Fibroblast of skin of back (primary cell): ENCODE measurements around the gene TLN1.

Experiments used
- DNase-seq: peaks from one replicate; pipeline ENCODE4 v3.0.0-alpha.2; 2013

Gene TLN1

DNA sequence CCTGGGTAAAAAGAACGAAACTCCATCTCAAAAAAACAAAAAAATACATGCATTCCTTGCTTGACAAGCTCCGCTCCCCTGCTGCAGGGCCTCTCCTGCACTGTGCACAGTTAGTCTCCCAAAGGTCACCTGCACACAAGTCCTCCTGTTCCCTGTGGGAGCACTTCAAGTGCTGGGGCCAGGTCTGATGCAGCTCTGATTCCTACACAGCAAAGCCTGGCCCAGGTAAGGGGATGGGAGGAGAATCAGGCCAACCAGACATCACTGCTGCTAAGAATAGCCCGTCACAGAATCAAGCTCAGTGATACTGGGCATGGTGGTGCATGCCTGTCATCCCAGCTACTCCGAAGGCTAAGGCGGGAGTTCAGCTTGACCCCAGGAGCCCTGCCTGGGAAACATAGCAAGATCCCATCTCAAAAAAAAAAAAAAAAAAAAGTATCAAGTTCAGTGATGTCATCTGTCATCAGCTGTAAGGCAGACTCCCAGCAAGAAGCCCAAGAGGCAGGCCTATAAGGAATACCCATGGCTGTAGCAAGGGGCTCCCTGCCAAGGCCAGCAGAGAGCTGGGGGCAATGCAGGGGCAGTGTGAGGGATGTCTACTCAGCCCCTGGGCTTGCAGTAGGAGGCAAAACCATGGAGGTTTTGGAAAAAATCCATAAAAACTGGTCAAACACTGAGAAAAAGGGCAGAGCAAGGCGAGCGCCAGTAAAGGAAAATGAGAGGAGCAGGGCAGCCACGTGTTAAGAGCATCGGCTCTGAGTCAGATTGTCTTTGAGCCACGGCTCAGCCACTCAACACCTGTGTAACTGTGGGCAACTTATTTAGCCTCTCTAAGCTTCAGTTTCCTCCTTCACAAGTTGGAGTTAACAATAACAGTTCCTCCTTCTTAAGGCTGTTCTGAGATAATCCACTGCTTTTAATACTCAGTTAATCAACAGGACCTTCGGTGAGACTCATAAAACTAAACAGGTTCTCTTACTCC is 45.5 kb downstream of the TLN1 start:
- peak; percentile 58 for DNase-seq

DNA sequence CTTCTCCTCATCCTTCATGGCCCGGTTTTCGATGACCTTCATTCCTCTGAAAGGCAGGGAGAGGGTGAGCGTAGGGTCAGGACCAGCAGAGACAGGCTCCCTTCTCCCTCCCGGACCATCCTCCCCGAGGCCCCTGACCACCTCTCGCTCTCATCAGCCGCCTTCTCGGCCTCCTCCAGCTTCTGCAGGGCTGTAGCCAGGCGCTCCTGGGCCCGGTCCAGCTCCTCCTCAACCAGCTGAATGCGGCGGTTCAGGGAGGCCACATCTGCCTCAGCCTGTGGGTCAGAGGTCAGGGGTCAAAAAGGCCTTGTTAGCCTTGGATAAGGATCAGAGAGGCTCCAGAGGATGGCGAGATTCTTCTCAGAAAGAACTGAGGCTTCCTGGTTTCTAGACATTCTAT is 46.5 kb downstream of the TLN1 start:
- DNase-seq = no peak

DNA sequence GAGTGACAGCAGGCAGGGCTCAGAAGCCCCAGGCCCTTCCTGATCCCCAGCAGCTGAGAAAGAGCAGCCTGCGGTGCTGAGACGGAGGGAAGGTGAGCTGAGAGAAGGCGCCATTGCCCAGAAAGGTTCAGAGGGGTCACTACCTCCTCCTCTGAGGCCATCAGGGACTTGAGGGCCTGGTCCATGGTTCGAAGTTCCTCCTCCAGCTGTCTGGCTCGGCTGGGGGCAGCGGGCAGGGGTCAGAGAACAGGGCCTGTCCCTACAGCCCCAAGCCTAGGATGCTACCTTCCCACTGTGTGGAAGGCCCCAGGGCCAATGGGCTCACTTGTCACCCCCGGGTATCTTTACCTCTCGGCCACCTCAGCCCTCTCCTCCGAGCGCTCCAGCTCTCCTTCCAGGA is 47.1 kb downstream of the TLN1 start:
- no peak for DNase-seq

DNA sequence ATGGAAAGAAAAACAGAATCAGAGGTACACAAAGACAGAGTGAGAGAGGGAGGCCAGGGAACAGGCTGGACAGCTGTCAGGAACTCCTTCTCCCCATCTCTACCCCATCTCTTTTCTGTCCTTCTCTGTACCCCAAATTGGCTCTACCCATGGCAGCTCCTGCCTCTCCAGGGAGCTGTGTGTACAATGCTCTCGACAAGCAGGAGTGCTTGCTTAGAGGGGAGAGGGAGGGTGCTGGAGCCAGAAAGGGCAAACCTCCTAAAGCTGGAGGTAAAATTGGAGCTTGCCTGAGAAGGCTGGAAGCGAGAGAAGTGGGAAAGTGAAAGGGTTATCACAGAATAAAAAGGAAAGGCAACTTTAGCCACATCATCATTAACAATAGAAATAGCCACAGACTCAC is 48.7 kb downstream of the TLN1 start:
- DNase-seq = no peak

DNA sequence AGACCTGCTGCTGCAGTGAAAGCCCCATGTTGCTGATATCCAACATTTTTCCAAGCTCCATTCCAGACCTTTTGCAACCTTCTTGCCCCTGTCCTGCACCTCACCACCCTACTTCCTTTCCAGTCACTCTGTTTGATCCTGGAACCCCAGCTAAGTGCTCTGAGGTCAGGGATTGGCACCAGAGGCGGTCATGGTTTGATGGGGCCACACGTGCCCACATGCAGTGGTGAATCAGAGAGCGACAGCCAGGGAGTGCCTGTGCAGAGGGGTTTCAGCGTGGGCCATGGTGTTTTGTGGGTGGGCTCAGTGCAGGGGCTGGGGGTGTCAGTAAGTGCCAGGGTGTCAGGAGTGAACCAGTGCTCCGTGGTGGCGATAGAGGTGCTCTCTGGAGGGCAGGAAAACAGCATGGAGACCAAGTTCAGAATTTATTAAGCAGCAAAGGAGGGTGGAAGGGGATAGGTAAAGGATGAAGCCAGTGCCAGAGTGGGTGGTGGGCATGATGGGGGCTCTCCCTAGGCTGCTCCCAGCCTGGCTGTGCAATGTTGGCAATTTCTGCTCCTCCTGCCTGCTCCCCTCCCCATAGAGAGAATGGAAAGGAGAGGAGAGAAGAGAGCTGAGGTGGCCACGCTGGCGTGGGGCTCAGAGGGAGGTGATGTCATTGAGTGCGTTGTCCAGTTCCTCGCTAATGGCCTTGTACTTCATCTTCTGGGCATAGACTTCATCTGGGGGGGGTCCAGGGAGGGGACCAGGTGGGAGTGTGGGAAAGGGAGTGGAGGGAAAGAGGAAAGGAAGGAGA is 49.3 kb downstream of the TLN1 start:
- DNase-seq = no peak

DNA sequence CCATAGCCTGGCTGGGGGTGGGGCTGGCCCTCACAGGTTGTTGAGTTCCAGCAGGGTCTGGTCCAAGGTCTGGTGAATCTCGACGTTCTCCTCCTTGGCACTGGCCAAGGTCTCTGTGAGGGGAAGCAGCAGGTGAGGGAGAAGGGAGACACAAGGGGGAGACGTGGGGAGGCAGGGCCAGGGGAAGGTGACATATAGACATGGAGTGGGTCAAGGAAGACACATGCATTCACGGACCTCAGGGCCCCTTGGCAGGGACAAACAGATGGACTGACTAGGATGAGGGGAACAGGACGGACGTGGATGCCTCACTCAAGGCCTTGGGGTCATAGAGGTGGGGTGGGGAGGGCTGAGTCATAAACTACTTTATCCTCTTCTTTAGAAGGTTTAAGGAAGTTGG is 49.9 kb downstream of the TLN1 start:
- no peak for DNase-seq

DNA sequence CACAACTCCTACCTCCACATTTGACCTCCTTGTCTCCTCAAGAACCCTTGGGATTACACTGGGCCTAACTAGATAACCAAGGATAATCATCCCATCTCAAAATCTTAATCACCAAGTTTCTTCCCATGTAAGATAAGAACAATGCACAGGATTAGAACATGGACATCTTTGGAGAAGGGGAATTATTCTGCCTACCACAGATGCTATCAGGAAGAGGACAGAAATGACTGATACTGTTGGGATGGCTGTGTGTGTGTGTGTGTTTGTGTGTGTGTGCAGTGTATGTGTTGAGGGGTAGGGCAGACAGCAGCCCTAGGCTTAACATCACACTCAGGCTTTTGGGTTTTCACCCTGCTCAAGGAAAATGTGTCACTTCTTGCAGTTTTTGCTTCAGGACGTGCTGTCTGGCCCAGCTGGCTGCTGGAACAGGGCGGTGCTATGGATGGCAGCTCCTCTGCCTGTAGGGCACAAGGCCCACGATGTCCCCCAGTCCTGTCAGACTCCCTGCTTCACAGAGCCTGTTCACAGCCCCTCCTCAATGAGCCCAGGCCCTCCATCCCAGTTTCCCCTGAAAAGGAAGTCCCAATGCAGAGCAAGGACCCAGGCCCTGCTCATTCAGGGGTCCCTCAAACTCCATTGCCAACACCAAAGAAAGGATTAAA is 50.5 kb downstream of the TLN1 start:
- DNase-seq = peak; percentile 43

DNA sequence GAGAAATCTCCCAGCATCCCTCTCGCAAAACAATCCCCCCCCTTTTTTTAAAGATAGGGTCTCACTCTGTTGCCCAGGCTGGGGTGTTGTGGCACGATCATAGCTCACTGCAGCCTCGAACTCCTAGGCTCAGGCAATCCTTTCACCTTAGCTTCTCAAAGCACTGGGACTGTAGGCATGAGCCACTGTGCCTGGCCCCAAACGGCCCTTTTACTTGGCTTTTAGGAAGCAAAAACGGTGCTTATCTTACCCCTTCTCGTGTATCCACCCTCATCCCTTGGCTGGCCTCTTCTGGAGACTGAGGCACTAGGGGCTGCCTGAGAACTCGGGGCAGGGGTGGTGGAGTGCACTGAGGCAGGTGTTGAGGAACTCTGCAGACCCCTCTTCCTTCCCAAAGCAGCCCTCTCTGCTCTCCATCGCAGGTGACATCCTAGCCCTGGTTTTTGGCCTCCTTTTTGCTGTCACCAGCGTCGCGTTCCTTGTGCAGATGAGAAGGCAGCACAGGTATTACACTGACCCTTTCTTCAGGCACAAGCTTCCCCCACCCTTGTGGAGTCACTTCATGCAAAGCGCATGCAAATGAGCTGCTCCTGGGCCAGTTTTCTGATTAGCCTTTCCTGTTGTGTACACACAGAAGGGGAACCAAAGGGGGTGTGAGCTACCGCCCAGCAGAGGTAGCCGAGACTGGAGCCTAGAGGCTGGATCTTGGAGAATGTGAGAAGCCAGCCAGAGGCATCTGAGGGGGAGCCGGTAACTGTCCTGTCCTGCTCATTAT is 51.5 kb downstream of the TLN1 start:
- peak; percentile 69 for DNase-seq

DNA sequence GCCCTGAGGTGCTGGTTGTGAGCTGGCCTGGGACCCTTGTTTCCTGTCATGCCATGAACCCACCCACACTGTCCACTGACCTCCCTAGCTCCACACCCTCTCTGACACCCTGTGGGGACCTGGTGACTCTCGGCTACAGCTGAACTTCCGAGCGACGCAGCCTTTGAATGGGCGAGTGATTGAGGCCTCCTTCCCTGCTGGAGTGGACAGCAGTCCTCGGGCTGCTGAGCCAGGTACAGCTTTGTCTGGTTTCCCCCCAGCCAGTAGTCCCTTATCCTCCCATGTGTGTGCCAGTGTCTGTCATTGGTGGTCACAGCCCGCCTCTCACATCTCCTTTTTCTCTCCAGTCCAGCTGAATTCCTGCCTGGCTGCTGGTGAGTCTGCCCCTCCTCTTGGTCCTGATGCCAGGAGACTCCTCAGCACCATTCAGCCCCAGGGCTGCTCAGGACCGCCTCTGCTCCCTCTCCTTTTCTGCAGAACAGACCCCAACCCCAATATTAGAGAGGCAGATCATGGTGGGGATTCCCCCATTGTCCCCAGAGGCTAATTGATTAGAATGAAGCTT is 52.1 kb downstream of the TLN1 start:
- peak; percentile 30 for DNase-seq

DNA sequence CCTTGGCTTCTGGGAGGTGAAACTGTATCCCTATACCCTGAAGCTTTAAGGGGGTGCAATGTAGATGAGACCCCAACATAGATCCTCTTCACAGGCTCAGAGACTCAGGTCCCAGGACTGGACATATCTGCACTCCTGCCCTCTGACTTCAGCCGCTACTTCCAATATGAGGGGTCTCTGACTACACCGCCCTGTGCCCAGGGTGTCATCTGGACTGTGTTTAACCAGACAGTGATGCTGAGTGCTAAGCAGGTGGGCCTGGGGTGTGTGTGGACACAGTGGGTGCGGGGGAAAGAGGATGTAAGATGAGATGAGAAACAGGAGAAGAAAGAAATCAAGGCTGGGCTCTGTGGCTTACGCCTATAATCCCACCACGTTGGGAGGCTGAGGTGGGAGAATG is 52.9 kb downstream of the TLN1 start:
- no peak for DNase-seq

DNA sequence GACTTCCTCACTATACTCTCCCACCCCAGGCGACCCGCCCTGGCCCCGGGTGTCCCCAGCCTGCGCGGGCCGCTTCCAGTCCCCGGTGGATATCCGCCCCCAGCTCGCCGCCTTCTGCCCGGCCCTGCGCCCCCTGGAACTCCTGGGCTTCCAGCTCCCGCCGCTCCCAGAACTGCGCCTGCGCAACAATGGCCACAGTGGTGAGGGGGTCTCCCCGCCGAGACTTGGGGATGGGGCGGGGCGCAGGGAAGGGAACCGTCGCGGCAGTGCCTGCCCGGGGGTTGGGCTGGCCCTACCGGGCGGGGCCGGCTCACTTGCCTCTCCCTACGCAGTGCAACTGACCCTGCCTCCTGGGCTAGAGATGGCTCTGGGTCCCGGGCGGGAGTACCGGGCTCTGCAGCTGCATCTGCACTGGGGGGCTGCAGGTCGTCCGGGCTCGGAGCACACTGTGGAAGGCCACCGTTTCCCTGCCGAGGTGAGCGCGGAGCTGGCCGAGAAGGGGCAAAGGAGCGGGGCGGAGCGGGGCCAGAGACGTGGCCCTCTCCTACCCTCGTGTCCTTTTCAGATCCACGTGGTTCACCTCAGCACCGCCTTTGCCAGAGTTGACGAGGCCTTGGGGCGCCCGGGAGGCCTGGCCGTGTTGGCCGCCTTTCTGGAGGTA is 56.1 kb downstream of the TLN1 start:
- no peak for DNase-seq

DNA sequence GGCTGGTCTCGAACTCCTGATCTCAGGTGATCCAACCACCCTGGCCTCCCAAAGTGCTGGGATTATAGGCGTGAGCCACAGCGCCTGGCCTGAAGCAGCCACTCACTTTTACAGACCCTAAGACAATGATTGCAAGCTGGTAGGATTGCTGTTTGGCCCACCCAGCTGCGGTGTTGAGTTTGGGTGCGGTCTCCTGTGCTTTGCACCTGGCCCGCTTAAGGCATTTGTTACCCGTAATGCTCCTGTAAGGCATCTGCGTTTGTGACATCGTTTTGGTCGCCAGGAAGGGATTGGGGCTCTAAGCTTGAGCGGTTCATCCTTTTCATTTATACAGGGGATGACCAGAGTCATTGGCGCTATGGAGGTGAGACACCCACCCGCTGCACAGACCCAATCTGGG is 56.8 kb downstream of the TLN1 start:
- no peak for DNase-seq

DNA sequence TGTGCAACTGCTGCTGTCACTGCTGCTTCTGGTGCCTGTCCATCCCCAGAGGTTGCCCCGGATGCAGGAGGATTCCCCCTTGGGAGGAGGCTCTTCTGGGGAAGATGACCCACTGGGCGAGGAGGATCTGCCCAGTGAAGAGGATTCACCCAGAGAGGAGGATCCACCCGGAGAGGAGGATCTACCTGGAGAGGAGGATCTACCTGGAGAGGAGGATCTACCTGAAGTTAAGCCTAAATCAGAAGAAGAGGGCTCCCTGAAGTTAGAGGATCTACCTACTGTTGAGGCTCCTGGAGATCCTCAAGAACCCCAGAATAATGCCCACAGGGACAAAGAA is 58.0 kb downstream of the TLN1 start:
- no peak for DNase-seq

DNA sequence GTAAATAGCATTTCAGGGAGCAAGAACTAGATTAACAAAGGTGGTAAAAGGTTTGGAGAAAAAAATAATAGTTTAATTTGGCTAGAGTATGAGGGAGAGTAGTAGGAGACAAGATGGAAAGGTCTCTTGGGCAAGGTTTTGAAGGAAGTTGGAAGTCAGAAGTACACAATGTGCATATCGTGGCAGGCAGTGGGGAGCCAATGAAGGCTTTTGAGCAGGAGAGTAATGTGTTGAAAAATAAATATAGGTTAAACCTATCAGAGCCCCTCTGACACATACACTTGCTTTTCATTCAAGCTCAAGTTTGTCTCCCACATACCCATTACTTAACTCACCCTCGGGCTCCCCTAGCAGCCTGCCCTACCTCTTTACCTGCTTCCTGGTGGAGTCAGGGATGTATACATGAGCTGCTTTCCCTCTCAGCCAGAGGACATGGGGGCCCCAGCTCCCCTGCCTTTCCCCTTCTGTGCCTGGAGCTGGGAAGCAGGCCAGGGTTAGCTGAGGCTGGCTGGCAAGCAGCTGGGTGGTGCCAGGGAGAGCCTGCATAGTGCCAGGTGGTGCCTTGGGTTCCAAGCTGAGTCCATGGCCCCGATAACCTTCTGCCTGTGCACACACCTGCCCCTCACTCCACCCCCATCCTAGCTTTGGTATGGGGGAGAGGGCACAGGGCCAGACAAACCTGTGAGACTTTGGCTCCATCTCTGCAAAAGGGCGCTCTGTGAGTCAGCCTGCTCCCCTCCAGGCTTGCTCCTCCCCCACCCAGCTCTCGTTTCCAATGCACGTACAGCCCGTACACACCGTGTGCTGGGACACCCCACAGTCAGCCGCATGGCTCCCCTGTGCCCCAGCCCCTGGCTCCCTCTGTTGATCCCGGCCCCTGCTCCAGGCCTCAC is 58.6 kb downstream of the TLN1 start, which contains the start of gene CA9:
TSS of gene CA9 (plus strand) at position 797 of the 893 bp plus-strand sequence. CDS start at position 829, 32 bp downstream.
- peak; percentile 33 for DNase-seq

DNA sequence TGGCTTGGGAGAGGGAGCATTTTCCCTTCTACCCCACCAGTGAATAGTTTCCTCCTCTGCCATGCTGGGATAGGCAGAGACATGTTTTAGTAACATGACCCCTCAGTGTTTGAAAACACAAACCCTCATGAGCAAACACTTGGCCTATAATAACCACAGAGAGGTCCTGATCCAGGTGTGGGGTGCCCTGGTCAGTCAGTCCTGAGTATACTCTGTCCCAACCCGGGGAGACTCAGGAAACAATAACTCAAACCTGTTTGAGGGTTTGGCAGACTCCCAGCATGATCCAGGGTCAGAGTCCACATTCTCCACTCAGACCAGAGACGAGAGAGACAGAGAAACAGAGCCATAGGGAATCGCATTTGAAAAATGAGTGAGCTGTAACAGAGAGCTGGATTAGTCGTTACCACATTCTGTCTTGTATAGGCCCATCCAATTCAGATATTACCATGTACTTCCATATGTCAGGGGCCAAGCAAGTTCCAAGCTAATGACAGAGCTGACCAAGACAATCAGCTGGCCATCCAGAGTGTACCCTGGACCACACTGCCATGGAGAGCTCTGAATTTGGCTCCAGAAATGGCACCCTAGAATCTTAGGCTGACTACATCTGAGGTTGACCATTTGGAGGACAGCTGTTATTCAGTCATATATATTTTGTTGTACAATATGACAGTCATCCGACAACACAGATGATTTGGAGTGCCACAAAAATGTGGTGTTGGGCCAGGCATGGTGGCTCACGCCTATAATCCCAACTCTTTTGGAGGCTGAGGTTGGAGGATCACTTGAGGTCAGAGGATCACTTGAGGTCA is 62.5 kb downstream of the TLN1 start:
- DNase-seq = no peak

DNA sequence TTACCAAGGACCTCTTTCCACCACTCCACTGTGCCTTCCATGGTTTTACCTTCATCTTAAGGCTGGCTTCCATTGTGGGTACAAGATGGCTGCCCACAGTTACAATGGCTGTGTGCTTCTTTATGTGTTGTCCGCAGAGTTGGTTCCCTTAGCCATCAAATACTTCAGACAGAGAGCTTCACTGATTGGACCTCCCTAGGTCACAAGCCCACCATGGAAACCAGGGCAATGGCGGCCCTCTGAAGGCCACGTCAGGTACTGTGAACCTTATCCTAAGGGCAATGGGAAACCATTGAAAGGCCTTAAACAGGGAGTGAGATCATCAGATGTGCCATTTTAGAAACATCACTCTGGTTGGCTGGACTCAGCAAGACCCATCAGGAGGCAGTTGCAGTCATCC is 64.1 kb downstream of the TLN1 start:
- DNase-seq = no peak

DNA sequence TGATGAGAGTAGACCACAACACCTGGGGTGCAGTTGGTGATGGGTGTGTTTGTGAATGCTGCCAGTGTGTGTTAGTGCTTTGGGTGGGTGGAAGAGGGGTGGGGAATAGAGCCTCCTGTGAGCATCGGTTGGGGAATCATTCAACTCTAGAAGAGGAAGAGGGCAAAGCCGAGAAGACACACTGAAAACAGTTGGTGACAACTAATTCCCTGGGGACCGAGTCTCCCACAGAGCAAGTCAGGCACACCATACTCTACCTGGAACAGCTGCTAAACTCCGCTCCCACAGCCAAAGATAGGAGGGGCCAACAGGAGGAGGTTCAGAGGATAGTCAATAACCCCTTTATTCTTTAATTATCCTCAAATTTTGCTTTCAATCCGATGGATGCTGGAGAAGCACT is 65.4 kb downstream of the TLN1 start:
- no peak for DNase-seq

DNA sequence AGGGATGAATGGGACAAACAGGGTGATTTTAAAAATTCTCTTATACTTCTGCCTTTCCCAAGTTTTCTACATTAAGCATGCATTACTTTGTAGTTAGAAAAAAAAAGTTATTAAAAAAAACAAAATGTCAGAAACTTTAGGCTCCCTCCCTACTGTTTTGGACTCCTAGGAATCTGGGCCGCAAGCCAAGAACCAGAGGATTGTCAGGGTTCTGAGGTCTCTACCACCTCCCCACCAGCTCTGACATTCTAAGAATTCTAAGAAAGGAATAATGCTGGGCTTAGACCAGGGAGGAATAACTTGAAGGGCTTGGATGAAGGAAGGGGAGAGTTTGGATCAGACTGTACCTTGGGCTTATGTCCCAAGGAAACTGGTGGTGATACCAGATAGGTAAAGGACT is 66.0 kb downstream of the TLN1 start:
- DNase-seq = peak; percentile 86

DNA sequence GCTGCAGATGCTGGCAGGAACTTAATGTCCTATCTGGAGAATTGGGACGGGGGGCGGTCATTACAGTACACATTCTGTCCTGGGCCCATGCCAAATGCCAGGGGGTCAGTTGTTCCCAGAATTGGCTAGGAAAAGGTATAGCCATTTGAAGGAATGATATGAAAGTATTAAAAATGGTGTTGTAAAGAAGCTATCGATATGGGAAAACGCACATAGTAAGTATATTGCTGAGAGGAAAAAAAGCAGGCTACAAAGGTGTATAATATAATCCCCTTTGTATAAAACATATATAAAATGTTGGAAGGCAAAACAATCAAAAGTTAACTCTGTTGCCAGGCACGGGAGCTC is 66.5 kb downstream of the TLN1 start:
- DNase-seq = no peak
